Raji (cell line): ENCODE measurements around the gene CGN.

Source experiments
- POLR2A ChIP-seq: IDR thresholded peaks from 2 replicates; pipeline ENCODE4 v1.6.1; 2011; ENCODE audit warnings: low read depth, low read length, control low read depth; ENCODE audit not compliant: insufficient read depth

Gene CGN

DNA sequence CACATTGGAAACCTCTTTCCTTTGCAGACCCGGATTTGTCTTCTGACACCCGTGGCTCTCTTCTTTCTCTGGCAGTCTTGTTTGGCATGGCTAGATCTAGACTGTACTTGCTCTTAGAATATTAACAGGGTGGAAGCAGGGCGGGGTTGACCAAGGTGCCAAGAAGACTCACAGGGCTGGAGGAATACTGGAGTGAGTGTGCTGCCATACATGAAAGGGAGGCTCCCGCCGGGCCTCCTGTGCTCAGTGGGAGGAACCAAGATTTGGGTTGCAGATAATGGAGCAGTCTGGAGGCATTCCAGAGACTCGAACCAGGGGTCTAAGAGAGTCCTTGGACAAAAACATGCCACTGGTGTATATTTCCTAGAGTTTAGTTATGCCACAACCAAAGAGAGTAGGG is 73.1 kb downstream of the CGN start:
- no peak for TF ChIP-seq POLR2A

DNA sequence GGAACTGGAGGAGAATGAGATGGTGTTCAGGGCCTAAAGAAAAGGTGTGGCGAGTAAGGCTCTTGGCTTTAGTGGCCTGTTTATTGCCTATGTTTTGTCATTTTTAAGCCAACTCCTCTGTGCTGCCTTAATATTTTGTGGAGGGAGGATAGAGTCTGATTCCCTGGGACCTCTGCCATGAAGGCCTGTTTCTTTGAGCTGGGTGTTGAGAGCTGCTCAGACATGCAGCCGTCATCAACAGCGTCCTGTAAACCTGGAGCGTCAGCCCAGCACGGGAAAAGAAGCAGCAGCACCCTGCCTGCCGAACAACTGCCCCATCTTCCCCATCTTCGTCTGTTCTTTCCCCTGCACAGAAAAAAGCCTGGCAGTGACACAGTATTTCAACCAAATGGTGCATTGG is 73.6 kb downstream of the CGN start:
- no peak for TF ChIP-seq POLR2A

DNA sequence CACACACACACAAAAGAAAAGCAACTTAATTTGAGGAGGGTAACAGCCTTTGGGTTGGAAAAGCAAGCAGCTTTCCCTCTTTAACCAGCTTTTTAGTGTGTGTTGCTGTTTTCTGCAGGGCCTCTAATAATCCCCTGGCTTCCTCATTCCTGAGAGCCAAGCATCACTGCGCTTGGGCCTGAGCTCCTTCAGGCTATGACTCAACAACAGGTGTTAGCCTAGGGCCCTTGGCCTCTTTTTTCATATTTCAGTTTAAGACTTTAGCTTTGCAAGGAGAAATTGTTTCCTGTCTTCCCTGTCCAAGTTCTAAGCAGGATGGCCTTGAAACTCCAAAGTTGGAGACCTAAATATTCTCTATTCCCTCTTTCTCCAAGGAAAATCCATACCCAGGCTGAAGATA is 74.4 kb downstream of the CGN start:
- no peak for TF ChIP-seq POLR2A
